ENCODE data around the gene ROR2.
"Not testable (repeated sequence)": the region's sequence is repeated elsewhere in the genome, so short reads cannot be mapped to it uniquely, and the experiment has no call there.

ROR2 gene

DNA sequence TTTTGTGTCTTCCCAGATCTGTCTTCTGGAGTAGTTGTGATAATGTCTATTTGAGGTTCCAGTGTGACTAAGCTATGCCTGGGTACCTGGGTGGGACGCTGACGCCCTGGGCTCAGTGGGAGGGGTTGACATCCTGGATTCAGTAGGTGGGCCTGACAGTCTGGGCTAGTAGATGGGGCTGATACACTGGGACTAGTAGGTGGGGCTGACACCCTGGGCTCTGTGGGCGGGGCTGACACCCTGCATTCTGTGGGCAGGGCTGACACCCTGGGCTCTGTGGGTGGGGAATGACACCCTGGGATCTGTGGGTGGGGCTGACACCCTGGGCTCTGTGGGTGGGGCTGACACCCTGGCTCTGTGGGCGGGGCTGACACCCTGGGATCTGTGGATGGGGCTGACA, 153.5 kb downstream of the ROR2 start:
- H2AFZ ChIP-seq (ENCODE audit: low read length); H3K4me2 ChIP-seq (ENCODE audit: low read depth, low read length, poor library complexity, severe bottlenecking); H3K27me3 ChIP-seq (ENCODE audit: insufficient read depth, low read length, poor library complexity, severe bottlenecking); H3K9ac ChIP-seq (ENCODE audit: low read depth, low read length, poor library complexity, severe bottlenecking); H3K36me3 ChIP-seq (ENCODE audit: insufficient read depth, low read length); H3K79me2 ChIP-seq (ENCODE audit: insufficient read depth, low read length); H4K20me1 ChIP-seq (ENCODE audit: insufficient read depth, low read length, poor library complexity, severe bottlenecking); H3K4me3 ChIP-seq (ENCODE audit: low read length, poor library complexity, severe bottlenecking); H3K9me3 ChIP-seq (ENCODE audit: insufficient read depth, low read depth, low read length); H3K4me1 ChIP-seq (ENCODE audit: insufficient read depth, low read length, poor library complexity, severe bottlenecking); H3K9me2 ChIP-seq (replicated peaks; ENCODE audit: low read depth, low read length); H3F3A ChIP-seq (ENCODE audit: low read depth): not testable (repeated sequence)

DNA sequence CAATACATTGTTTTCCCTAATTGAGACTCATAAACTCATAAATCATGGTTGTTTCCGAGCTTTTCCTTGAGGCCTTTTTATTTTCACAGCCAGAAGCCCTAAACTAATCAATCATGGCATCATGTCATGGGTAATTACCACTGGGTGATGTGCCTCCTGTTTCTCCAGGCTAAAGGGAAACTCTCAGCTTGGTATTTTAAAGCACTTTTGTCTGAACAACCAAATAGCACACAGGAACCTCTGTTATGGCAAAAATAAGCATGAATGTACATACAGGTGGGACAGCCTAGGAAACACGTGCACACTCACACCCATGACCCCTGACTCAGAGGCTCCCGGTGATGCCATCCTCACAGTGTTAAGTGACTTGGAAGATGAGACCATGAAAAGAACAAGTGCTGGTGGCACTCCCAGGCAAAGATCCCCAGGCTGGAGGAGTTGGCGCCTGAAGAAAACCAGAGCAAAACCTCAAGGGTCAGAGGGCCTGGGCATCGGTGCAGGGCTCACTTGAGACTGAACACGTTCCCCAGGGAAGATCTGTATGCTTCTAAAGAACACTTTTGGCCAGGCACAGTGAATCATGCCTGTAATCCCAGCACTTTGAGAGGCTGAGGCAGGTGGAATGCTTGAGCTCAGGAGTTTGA, 154.3 kb downstream of the ROR2 start:
- Histone ChIP-seq H3K9me2 (replicated peaks; ENCODE audit: low read depth, low read length) (no peaks in the 10 kb centered on the region), H3K36me3 (ENCODE audit: insufficient read depth, low read length) (no peaks in the 10 kb centered on the region), H3K79me2 (ENCODE audit: insufficient read depth, low read length) (no peaks in the 10 kb centered on the region), H4K20me1 (ENCODE audit: insufficient read depth, low read length, poor library complexity, severe bottlenecking) (no peaks in the 10 kb centered on the region), H3K4me1 (ENCODE audit: insufficient read depth, low read length, poor library complexity, severe bottlenecking) (no peaks in the 10 kb centered on the region), H3K9me3 (ENCODE audit: insufficient read depth, low read depth, low read length) (no peaks in the 10 kb centered on the region), H2AFZ (ENCODE audit: low read length) (no peak overlapping the region), H3K4me3 (ENCODE audit: low read length, poor library complexity, severe bottlenecking) (no peak overlapping the region), H3F3A (ENCODE audit: low read depth) (no peaks in the 10 kb centered on the region), H3K9ac (ENCODE audit: low read depth, low read length, poor library complexity, severe bottlenecking) (no peak overlapping the region), H3K4me2 (ENCODE audit: low read depth, low read length, poor library complexity, severe bottlenecking) (no peak overlapping the region), H3K27me3 (ENCODE audit: insufficient read depth, low read length, poor library complexity, severe bottlenecking) (no peaks in the 10 kb centered on the region)
- no peak for TF ChIP-seq EZH2phosphoT487 (IDR thresholded peaks at IDR 0.05; ENCODE audit: borderline replicate concordance)
- no peak for TF ChIP-seq CTCF (conservative IDR thresholded peaks at IDR 0.05; ENCODE audit: low read length)

GRCh38 chr9:91793371-91793770, 156.7 kb downstream of the ROR2 start:
- H3K27me3 ChIP-seq (ENCODE audit: insufficient read depth, low read length, poor library complexity, severe bottlenecking); H3K36me3 ChIP-seq (ENCODE audit: insufficient read depth, low read length); H3K4me3 ChIP-seq (ENCODE audit: low read length, poor library complexity, severe bottlenecking); H2AFZ ChIP-seq (ENCODE audit: low read length); H3K4me2 ChIP-seq (ENCODE audit: low read depth, low read length, poor library complexity, severe bottlenecking); H3K9me3 ChIP-seq (ENCODE audit: insufficient read depth, low read depth, low read length); H3K9ac ChIP-seq (ENCODE audit: low read depth, low read length, poor library complexity, severe bottlenecking); H4K20me1 ChIP-seq (ENCODE audit: insufficient read depth, low read length, poor library complexity, severe bottlenecking); H3K4me1 ChIP-seq (ENCODE audit: insufficient read depth, low read length, poor library complexity, severe bottlenecking); H3K79me2 ChIP-seq (ENCODE audit: insufficient read depth, low read length); H3F3A ChIP-seq (ENCODE audit: low read depth); H3K9me2 ChIP-seq (replicated peaks; ENCODE audit: low read depth, low read length): not testable (repeated sequence)

DNA sequence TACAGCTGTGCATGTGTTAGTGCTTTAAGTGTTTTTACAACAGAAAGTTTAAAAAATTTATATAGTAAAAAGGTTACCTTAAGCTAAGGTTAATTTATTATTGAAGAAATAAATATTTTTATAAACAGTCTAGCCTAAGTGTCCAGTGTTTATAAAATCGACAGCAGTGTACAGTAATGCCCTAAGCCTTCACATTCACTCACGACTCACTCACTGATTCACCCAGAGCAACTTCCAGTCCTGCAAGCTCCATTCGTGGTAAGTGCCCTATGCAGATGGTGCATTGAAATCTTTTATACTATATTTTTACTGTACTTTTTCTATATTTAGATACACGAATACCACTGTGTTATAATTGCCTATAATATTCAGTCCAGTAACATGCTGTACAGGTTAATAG, 159.1 kb downstream of the ROR2 start:
- Histone ChIP-seq H3K79me2 (ENCODE audit: insufficient read depth, low read length) (no peaks in the 10 kb centered on the region), H3K9ac (ENCODE audit: low read depth, low read length, poor library complexity, severe bottlenecking) (no peak overlapping the region), H3F3A (ENCODE audit: low read depth) (no peaks in the 10 kb centered on the region), H4K20me1 (ENCODE audit: insufficient read depth, low read length, poor library complexity, severe bottlenecking) (no peaks in the 10 kb centered on the region), H3K27me3 (ENCODE audit: insufficient read depth, low read length, poor library complexity, severe bottlenecking) (no peaks in the 10 kb centered on the region), H3K4me2 (ENCODE audit: low read depth, low read length, poor library complexity, severe bottlenecking) (no peak overlapping the region), H3K4me1 (ENCODE audit: insufficient read depth, low read length, poor library complexity, severe bottlenecking) (no peaks in the 10 kb centered on the region), H3K9me2 (replicated peaks; ENCODE audit: low read depth, low read length) (no peaks in the 10 kb centered on the region), H2AFZ (ENCODE audit: low read length) (no peak overlapping the region), H3K9me3 (ENCODE audit: insufficient read depth, low read depth, low read length) (no peaks in the 10 kb centered on the region), H3K36me3 (ENCODE audit: insufficient read depth, low read length) (no peaks in the 10 kb centered on the region), H3K4me3 (ENCODE audit: low read length, poor library complexity, severe bottlenecking) (no peak overlapping the region)
- no peak for TF ChIP-seq EZH2phosphoT487 (IDR thresholded peaks at IDR 0.05; ENCODE audit: borderline replicate concordance)
